HepG2 (cell line): ENCODE measurements around the gene TMEM127. TPM values are rescaled to one million over a fixed set of nuclear protein-coding genes. Genes with fewer than 3 reads are reported as not detected.
A peak's percentile ranks its signal among the peaks of the same experiment; 100 is the strongest.

ENCODE experiments used
- ATAC-seq: fragments of 200-7000 bp; cut with Tn5 transposase; 3 replicates; pipeline ENCODE4 v1.9.1; 2020; ENCODE audit warnings: mild to moderate bottlenecking, moderate library complexity
- BruUV-seq: library from RNA; stranded (reverse); fragments of 400-500 nt; replicated peaks from 2 replicates; lab custom pipeline; 2021; lab: Mats Ljungman, UMichigan
- CTCF ChIA-PET: fragments of 300-600 bp; formaldehyde crosslinking; extraction: SDS; loops from one replicate; lab custom pipeline; 2021; ENCODE audit warnings: low total read pairs, inconsistent platforms, low intra/inter-chr PET ratio; lab: Yijun Ruan, JAX
- POLR2A ChIA-PET: fragments of 350-600 bp; sonication (Branson Sonifier 250); formaldehyde crosslinking; loops from one replicate; lab custom pipeline; 2020; ENCODE audit warnings: antibody characterized with exemption, inconsistent platforms; lab: Yijun Ruan, JAX
- DNase-seq: peaks from one replicate; pipeline ENCODE4 v3.0.0-alpha.2; 2015; ENCODE audit warnings: low spot score
- FAIRE-seq: peaks from 3 replicates; lab custom pipeline; 2011; peaks lifted over from hg19 to GRCh38; lab: Jason Lieb, UNC
- H2AFZ ChIP-seq: one replicate; pipeline ENCODE4 v1.6.1; 2011; ENCODE audit warnings: low read length, inconsistent platforms
- H3K27ac ChIP-seq: fragments of 300-600 bp; 3 replicates; pipeline ENCODE4 v1.8.0; 2011; ENCODE audit warnings: mixed run types, mild to moderate bottlenecking, mixed read lengths, low read length, inconsistent platforms; ENCODE audit not compliant: insufficient read depth; ENCODE audit errors: extremely low read length
- H3K27me3 ChIP-seq, 2 experiments: fragments of 200-600 bp in 1 of 2; 2 replicates in 1 of 2; 3 replicates in 1 of 2; pipeline versions ENCODE4 v1.6.0 to v1.8.0; 2011; ENCODE audit warnings: low read length in 2 of 2, mild to moderate bottlenecking in 2 of 2, moderate library complexity in 2 of 2, inconsistent platforms in 1 of 2; ENCODE audit not compliant: insufficient read depth in 2 of 2, control insufficient read depth in 1 of 2
- H3K36me3 ChIP-seq, 2 experiments: fragments of 200-600 bp in 1 of 2; replicated peaks in 1 of 2; 2 replicates in 1 of 2; 3 replicates in 1 of 2; pipeline versions ENCODE4 v1.5.1 to v1.8.0; 2011; ENCODE audit warnings: low read length in 2 of 2, inconsistent platforms in 1 of 2; ENCODE audit not compliant: insufficient read depth in 2 of 2, control insufficient read depth in 1 of 2
- H3K4me1 ChIP-seq: 2 replicates; pipeline ENCODE4 v1.5.1; 2012; ENCODE audit warnings: low read length, inconsistent platforms; ENCODE audit not compliant: insufficient read depth
- H3K4me2 ChIP-seq: 2 replicates; pipeline ENCODE4 v1.6.0; 2011; ENCODE audit warnings: low read depth, low read length, inconsistent platforms
- H3K4me3 ChIP-seq, 3 experiments: fragments of 200-600 bp in 1 of 3; sonication (generic), shearing (Covaris generic) in 1 of 3; replicated peaks in 1 of 3; 2 replicates each; pipeline ENCODE4 v1.5.1; 2011 to 2016; ENCODE audit warnings: low read length in 3 of 3, inconsistent platforms in 2 of 3, low read depth in 2 of 3, mild to moderate bottlenecking in 2 of 3, control low read depth in 1 of 3, mixed read lengths in 1 of 3; ENCODE audit not compliant: insufficient read depth in 1 of 3
- H3K79me2 ChIP-seq: one replicate; pipeline ENCODE4 v1.6.1; 2011; ENCODE audit warnings: low read length, inconsistent platforms; ENCODE audit not compliant: insufficient read depth
- H3K9ac ChIP-seq: 2 replicates; pipeline ENCODE4 v1.6.0; 2011; ENCODE audit warnings: mild to moderate bottlenecking, low read depth, low read length, inconsistent platforms; ENCODE audit not compliant: insufficient read depth
- H3K9me3 ChIP-seq: 2 replicates; pipeline ENCODE4 v1.5.1; 2012; ENCODE audit warnings: mild to moderate bottlenecking, low read length
- H4K20me1 ChIP-seq: 2 replicates; pipeline ENCODE4 v1.6.0; 2011; ENCODE audit warnings: inconsistent platforms, mild to moderate bottlenecking, low read length, moderate library complexity; ENCODE audit not compliant: insufficient read depth
- CBFB ChIP-seq: sonication (generic); formaldehyde crosslinking; IDR thresholded peaks from 2 replicates; pipeline ENCODE4 v1.4.0; 2020; ENCODE audit warnings: missing genetic modification reagents
- CSRNP2 ChIP-seq: sonication (generic); formaldehyde crosslinking; conservative IDR thresholded peaks from 2 replicates; pipeline ENCODE4 v1.8.0; 2022; ENCODE audit warnings: low read depth, missing genetic modification reagents
- DNMT3B ChIP-seq: conservative IDR thresholded peaks from 2 replicates; pipeline ENCODE4 v1.6.1; 2016; ENCODE audit warnings: missing biosample characterization, control low read depth
- FOXO4 ChIP-seq: sonication (generic); formaldehyde crosslinking; conservative IDR thresholded peaks from 2 replicates; pipeline ENCODE4 v1.8.1; 2023; ENCODE audit warnings: missing genetic modification reagents
- GFI1 ChIP-seq: sonication (generic); formaldehyde crosslinking; IDR thresholded peaks from 2 replicates; pipeline ENCODE4 v1.5.0; 2020; ENCODE audit warnings: missing genetic modification reagents, mild to moderate bottlenecking, borderline replicate concordance
- MYC ChIP-seq: sonication (generic); formaldehyde crosslinking; IDR thresholded peaks from 2 replicates; pipeline ENCODE4 v1.9.0; 2021; ENCODE audit warnings: missing genetic modification reagents, borderline replicate concordance
- NCOA1 ChIP-seq: sonication (generic); formaldehyde crosslinking; IDR thresholded peaks from 2 replicates; pipeline ENCODE4 v1.9.0; 2021; ENCODE audit warnings: missing genetic modification reagents
- SNAI1 ChIP-seq: sonication (generic); formaldehyde crosslinking; IDR thresholded peaks from 2 replicates; pipeline ENCODE4 v1.5.0; 2020; ENCODE audit warnings: mild to moderate bottlenecking, missing genetic modification reagents, borderline replicate concordance
- SNAPC5 ChIP-seq: sonication (generic); formaldehyde crosslinking; IDR thresholded peaks from 2 replicates; pipeline ENCODE4 v1.8.1; 2023; ENCODE audit warnings: mild to moderate bottlenecking, missing genetic modification reagents, borderline replicate concordance
- TRIM24 ChIP-seq: sonication (generic); formaldehyde crosslinking; IDR thresholded peaks from 2 replicates; pipeline ENCODE4 v1.8.0; 2022; ENCODE audit warnings: mild to moderate bottlenecking, missing genetic modification reagents
- XRCC5 ChIP-seq: fragments of 200-400 bp; formaldehyde crosslinking; optimal IDR thresholded peaks from 2 replicates; pipeline ENCODE3; 2017; ENCODE audit warnings: mild to moderate bottlenecking, low read length
- ZC3H4 ChIP-seq: sonication (generic); formaldehyde crosslinking; IDR thresholded peaks from 2 replicates; pipeline ENCODE4 v1.4.0; 2020; ENCODE audit warnings: missing genetic modification reagents, borderline replicate concordance
- ZNF337 ChIP-seq: sonication (generic); formaldehyde crosslinking; IDR thresholded peaks from 2 replicates; pipeline ENCODE4 v1.5.1; 2020; ENCODE audit warnings: missing genetic modification reagents, low read depth, mild to moderate bottlenecking, borderline replicate concordance
- ZNF564 ChIP-seq: sonication (generic); formaldehyde crosslinking; IDR thresholded peaks from 2 replicates; pipeline ENCODE4 v1.8.1; 2023; ENCODE audit warnings: mild to moderate bottlenecking, missing genetic modification reagents
- ZNF567 ChIP-seq: sonication (generic); formaldehyde crosslinking; IDR thresholded peaks from 2 replicates; pipeline ENCODE4 v1.8.1; 2023; ENCODE audit warnings: mild to moderate bottlenecking, missing genetic modification reagents, borderline replicate concordance
- ZNF569 ChIP-seq: sonication (generic); formaldehyde crosslinking; IDR thresholded peaks from 2 replicates; pipeline ENCODE4 v1.5.0; 2020; ENCODE audit warnings: mild to moderate bottlenecking, missing genetic modification reagents, moderate library complexity, borderline replicate concordance
- ZNF607 ChIP-seq: sonication (generic); formaldehyde crosslinking; IDR thresholded peaks from 2 replicates; pipeline ENCODE4 v1.5.1; 2020; ENCODE audit warnings: missing genetic modification reagents, mild to moderate bottlenecking, borderline replicate concordance
- ZSCAN30 ChIP-seq: sonication (generic); formaldehyde crosslinking; IDR thresholded peaks from 2 replicates; pipeline ENCODE4 v1.5.0; 2020; ENCODE audit warnings: mild to moderate bottlenecking, missing genetic modification reagents
- WGBS: methylation state at CpG from one replicate; pipeline ENCODE4 v1.1.6; 2017; ENCODE audit warnings: low lambda C conversion rate; 5-methylcytosine and 5-hydroxymethylcytosine counted together
- in situ Hi-C: cut with HindIII; loops from 2 replicates; pipeline ENCODE4 v1.10.0; 2017; ENCODE audit warnings: low pct_unique_long_range_greater_than_20kb; ENCODE audit not compliant: extremely low pct_ligation_motif_present
- intact Hi-C: fragments of 100-400 bp; cut with micrococcal nuclease; formaldehyde crosslinking; loops from one replicate; pipeline ENCODE4 v1.10.0; 2022; ENCODE audit not compliant: unreplicated experiment
- polyA plus RNA-seq, 8 experiments: library from polyadenylated mRNA; depleted of rRNA in 3 of 8; stranded (reverse) in 7 of 8; unstranded in 1 of 8; fragments of >200 nt; fragmentation: Illumina TruSeq in 4 of 8; extraction: Trizol in 4 of 8; gene quantifications; 2 replicates each; pipeline versions ENCODE4 v1.2.1 to v1.2.3, GENCODE V29; 2011 to 2016; ENCODE audit warnings: low read depth in 4 of 8, missing spikeins in 1 of 8, mixed read lengths in 1 of 8; ENCODE audit not compliant: insufficient read depth in 1 of 8
- total RNA-seq, 5 experiments: library from RNA; depleted of rRNA; stranded (reverse); fragments of >200 nt; fragmentation: Illumina TruSeq; extraction: Trizol; gene quantifications; 2 replicates each; pipeline ENCODE4 v1.2.3, GENCODE V29; 2016; ENCODE audit warnings: low read depth in 1 of 5
- TF ChIP-seq, protein P1 (sequence below): sonication (generic); formaldehyde crosslinking; IDR thresholded peaks from 2 replicates; pipeline ENCODE4 v1.8.0; 2022; ENCODE audit warnings: mild to moderate bottlenecking, missing genetic modification reagents, borderline replicate concordance

Gene TMEM127
- total and polyA plus RNA-seq, 2 of the 13 experiments (the other 11 are each of a cell fraction or from before 2014, with no cell fraction given): 21.5 to 33.9 TPM

DNA sequence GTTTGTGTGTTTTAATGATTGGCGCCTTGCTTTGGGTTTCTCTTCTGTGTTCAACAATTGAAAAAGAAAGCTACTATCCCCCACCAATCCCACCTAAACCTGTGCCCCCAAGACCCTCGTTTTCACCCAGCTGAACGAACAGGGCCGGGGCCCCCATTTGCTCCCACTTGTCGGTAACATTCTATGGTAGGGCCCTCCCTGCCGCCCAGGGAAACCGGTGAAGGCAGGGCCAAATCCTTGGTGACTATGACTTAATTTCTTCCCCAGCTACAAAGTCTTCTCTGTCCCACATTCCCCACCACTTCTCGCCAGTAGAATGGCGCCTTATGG is 40.1 kb upstream of the TMEM127 start:
- FAIRE-seq: no peak
- Histone ChIP-seq H3K4me3 (peak overlapping the region; percentile 79 to 92 (median 91)), H3K4me1 (peaks cover 37% of the 10 kb centered on the region), H3K79me2 (peaks cover 43% of the 10 kb centered on the region), H2AFZ (peak overlapping the region; percentile 8), H3K36me3 (peaks cover 16 to 26% of the 10 kb centered on the region in 2 experiments), H3K9me3 (no peaks in the 10 kb centered on the region), H3K27ac (peak overlapping the region; percentile 75), H4K20me1 (no peaks in the 10 kb centered on the region), H3K4me2 (peak overlapping the region; percentile 89), H3K27me3 (no peaks in the 10 kb centered on the region; a peak in 1 of 5 replicates), H3K9ac (peak overlapping the region; percentile 85)
- ATAC-seq: 0 out of 3 replicates have a peak, but pooled peaks have one; percentile 3
- in situ Hi-C loops (no loop called here), intact Hi-C loops (loop anchor here (1.0 to 2.0 kb wide), 5 partner anchors 15 to 203 kb away; partner anchors contain the start of genes CIAO1 and ITPRIPL1)
- POLR2A ChIA-PET: interaction anchor here (0.9 to 4.0 kb wide), 16 partner anchors 10 to 103 kb away, joined by 3 to 45 read pairs (median 5); partner anchors contain the start of genes CIAO1, ITPRIPL1, NCAPH and STARD7
- BruUV-seq: TSS peak; percentile 93
- DNase-seq: no peak
- CTCF ChIA-PET: interaction anchor here (1.4 kb wide), 1 partner anchor 203 kb away, joined by 4 read pairs; no protein-coding TSS in a partner anchor
- WGBS: 2% methylated on average over 9 of the region's 9 CpGs
- TF ChIP-seq ZNF337: 0 out of 2 replicates have a peak, but pooled peaks have one; percentile 29
- TF ChIP-seq NCOA1 (CRISPR knock-in tag): 0 out of 2 replicates have a peak, but pooled peaks have one; percentile 71
- TF ChIP-seq CSRNP2 (CRISPR knock-in tag): no peak
- TF ChIP-seq CBFB (CRISPR knock-in tag): peak; percentile 34; the same call in 1 of the 2 replicates
- TF ChIP-seq SNAI1: 0 out of 2 replicates have a peak, but pooled peaks have one; percentile 13
- TF ChIP-seq ZNF607 (CRISPR knock-in tag): peak; percentile 23; the same call in 1 of the 2 replicates
- TF ChIP-seq FOXO4: 0 out of 2 replicates have a peak, but pooled peaks have one; percentile 60
- TF ChIP-seq, protein P1, sequence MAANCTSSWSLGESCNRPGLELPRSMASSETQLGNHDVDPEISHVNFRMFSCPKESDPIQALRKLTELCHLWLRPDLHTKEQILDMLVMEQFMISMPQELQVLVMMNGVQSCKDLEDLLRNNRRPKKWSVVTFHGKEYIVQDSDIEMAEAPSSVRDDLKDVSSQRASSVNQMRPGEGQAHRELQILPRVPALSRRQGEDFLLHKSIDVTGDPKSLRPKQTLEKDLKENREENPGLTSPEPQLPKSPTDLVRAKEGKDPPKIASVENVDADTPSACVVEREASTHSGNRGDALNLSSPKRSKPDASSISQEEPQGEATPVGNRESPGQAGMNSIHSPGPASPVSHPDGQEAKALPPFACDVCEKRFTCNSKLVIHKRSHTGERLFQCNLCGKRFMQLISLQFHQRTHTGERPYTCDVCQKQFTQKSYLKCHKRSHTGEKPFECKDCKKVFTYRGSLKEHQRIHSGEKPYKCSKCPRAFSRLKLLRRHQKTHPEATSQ (CRISPR knock-in tag): 0 out of 2 replicates have a peak, but pooled peaks have one; percentile 36
- 0 out of 2 replicates have a peak, but pooled peaks have one; percentile 27 for TF ChIP-seq ZNF564 (CRISPR knock-in tag)
- 0 out of 2 replicates have a peak, but pooled peaks have one; percentile 41 for TF ChIP-seq ZC3H4 (CRISPR knock-in tag)
- no peak for TF ChIP-seq DNMT3B (CRISPR knock-in tag)
- TF ChIP-seq ZSCAN30 (CRISPR knock-in tag): no peak
- TF ChIP-seq XRCC5: no peak
- 0 out of 2 replicates have a peak, but pooled peaks have one; percentile 0 for TF ChIP-seq ZNF567 (CRISPR knock-in tag)
- TF ChIP-seq ZNF569 (CRISPR knock-in tag): 0 out of 2 replicates have a peak, but pooled peaks have one; percentile 61
- no peak for TF ChIP-seq MYC (CRISPR knock-in tag)
- TF ChIP-seq GFI1: 0 out of 2 replicates have a peak, but pooled peaks have one; percentile 21
- no peak for TF ChIP-seq TRIM24 (CRISPR knock-in tag)
- TF ChIP-seq SNAPC5 (CRISPR knock-in tag): peak; percentile 21; the same call in 1 of the 2 replicates
